ENCODE data around the gene FOXN3.
A peak's percentile ranks its signal among the peaks of the same experiment; 100 is the strongest.

The FOXN3 gene

DNA sequence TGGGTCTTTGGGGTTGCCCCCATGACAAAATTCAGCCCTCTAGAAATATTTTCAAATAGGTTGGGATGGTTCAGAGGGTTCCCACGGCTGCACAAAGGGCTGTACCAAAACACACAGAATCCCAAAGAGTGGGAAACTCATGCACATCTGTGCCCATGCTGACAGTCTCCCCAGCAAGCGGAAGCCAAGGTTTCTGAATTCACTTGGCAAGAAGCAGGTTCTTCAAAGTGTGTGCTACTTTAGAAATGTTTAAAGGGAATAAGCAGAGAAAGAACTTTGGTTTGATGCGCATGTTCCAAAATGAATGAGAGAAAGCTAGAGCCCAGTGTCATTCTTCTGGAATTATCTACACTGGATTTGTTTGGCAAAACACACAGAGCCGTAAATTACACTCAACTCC, 46.7 kb downstream of the FOXN3 start:
- Histone ChIP-seq H3K79me2 (ENCODE audit: control insufficient read depth, insufficient read depth, low read length) (peaks cover 56% of the 10 kb centered on the region), H2BK15ac (replicated peaks; ENCODE audit: low read depth) (no peak overlapping the region), H2BK120ac (ENCODE audit: low read depth, low read length) (no peak overlapping the region), H3K79me1 (ENCODE audit: low read length) (peaks cover 14% of the 10 kb centered on the region), H3K23ac (ENCODE audit: low read length) (no peak overlapping the region), H3K27me3 (ENCODE audit: insufficient read depth, low read length, poor library complexity) (no peaks in the 10 kb centered on the region), H3K4me1 (ENCODE audit: control insufficient read depth, low read depth, low read length) (peaks cover 3% of the 10 kb centered on the region), H3K27ac (ENCODE audit: low read depth, low read length) (no peak overlapping the region), H3K56ac (ENCODE audit: low read length) (no peak overlapping the region), H3K4me2 (ENCODE audit: low read length) (no peak overlapping the region), H4K5ac (ENCODE audit: low read length) (no peak overlapping the region), H3K4ac (ENCODE audit: low read depth, low read length) (no peak overlapping the region), H3K4me3 (ENCODE audit: low read length) (no peak overlapping the region), H2AK5ac (ENCODE audit: low read length) (no peak overlapping the region), H4K8ac (ENCODE audit: low read depth, low read length) (no peak overlapping the region), H3K18ac (ENCODE audit: low read length) (no peak overlapping the region), H3K36me3 (ENCODE audit: control insufficient read depth, insufficient read depth, low read length) (no peaks in the 10 kb centered on the region), H3K9ac (ENCODE audit: low read length) (no peak overlapping the region), H2BK5ac (ENCODE audit: low read length) (no peak overlapping the region)
- no peak for DNase-seq
- WGBS (ENCODE audit: extremely low coverage, insufficient coverage, low lambda C conversion rate), result no CpG with 5 or more reads among the region's 4 CpGs

DNA sequence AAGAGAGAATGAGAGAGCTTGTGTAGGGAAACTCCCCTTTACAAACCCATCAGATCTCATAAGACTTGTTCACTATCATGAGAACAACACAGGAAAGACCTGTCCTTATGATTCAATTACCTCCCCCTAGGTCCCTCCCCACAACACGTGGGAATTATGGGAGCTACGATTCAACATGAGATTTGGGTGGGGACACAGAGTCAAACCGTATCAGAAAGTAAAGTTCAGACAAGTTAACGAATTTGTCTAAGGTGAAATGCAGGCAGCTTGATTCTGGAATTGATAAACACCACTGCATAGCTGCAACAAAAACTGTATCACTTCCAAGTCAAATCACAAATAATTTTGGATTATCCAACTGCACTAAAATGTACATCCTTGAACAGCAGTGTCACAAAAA, 47.4 kb downstream of the FOXN3 start:
- H3K9ac ChIP-seq (ENCODE audit: low read length), result no peak overlapping the region
- no peak overlapping the region for H2BK5ac ChIP-seq (ENCODE audit: low read length)
- no peak for DNase-seq
- H3K23ac ChIP-seq (ENCODE audit: low read length), result no peak overlapping the region
- H3K4me1 ChIP-seq (ENCODE audit: control insufficient read depth, low read depth, low read length), result peaks cover 3% of the 10 kb centered on the region
- H3K27me3 ChIP-seq (ENCODE audit: insufficient read depth, low read length, poor library complexity), result no peaks in the 10 kb centered on the region
- H2BK120ac ChIP-seq (ENCODE audit: low read depth, low read length), result no peak overlapping the region
- H3K4ac ChIP-seq (ENCODE audit: low read depth, low read length), result no peak overlapping the region
- no peak overlapping the region for H4K8ac ChIP-seq (ENCODE audit: low read depth, low read length)
- H4K5ac ChIP-seq (ENCODE audit: low read length), result no peak overlapping the region
- no peak overlapping the region for H3K18ac ChIP-seq (ENCODE audit: low read length)
- no peak overlapping the region for H3K4me2 ChIP-seq (ENCODE audit: low read length)
- H2AK5ac ChIP-seq (ENCODE audit: low read length), result no peak overlapping the region
- H3K56ac ChIP-seq (ENCODE audit: low read length), result no peak overlapping the region
- no CpG with 5 or more reads among the region's 4 CpGs for WGBS (ENCODE audit: extremely low coverage, insufficient coverage, low lambda C conversion rate)
- H3K36me3 ChIP-seq (ENCODE audit: control insufficient read depth, insufficient read depth, low read length), result no peaks in the 10 kb centered on the region
- no peak overlapping the region for H3K27ac ChIP-seq (ENCODE audit: low read depth, low read length)
- no peak overlapping the region for H3K4me3 ChIP-seq (ENCODE audit: low read length)
- peaks cover 61% of the 10 kb centered on the region for H3K79me2 ChIP-seq (ENCODE audit: control insufficient read depth, insufficient read depth, low read length)
- H2BK15ac ChIP-seq (replicated peaks; ENCODE audit: low read depth), result no peak overlapping the region
- peaks cover 15% of the 10 kb centered on the region for H3K79me1 ChIP-seq (ENCODE audit: low read length)

DNA sequence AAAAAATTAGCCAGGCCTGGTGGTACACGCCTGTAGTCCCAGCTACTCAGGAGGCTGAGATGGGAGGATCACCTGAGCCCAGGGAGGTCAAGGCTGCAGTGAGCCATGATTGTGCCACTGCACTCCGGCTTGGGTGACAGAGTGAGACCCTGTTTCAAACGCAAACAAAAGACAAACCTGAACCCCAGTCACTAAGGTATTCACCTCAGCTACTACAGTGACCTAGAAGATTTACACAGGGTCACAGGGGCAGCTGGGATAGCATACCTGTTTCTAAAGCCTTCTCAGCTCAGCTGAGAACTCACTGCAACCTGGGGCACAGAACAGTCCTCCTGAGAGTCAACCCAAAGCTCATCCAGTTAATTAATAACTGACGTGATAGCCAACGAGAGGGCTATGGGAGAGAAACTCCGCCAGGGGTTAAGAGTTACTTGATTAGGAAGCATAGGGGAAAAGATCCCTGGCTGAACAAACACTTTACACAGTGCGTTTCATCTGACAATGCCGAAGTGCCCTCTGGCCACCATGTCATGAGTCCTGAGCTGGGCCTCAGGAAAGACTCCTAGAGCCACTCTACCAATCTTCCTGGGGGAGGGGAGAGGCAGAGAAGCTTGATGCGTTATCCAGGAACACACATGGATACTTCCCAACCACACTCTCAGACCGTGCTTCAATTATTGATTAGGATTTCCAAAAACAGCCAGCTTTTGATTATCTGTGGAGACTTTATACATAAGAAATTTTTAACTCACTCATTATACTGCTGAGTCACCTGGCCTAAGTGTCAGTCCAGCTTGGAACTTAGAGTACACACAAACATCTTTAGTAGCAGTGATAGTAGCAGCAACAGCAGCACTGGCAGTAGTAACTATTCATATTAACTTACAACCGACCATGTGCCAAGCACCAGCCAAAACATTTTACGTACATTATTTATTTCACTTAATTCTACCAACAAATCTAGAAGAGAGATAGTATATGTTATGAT, 48.2 kb downstream of the FOXN3 start:
- peaks cover 3% of the 10 kb centered on the region for H3K4me1 ChIP-seq (ENCODE audit: control insufficient read depth, low read depth, low read length)
- no peak overlapping the region for H3K4ac ChIP-seq (ENCODE audit: low read depth, low read length)
- H3K4me3 ChIP-seq (ENCODE audit: low read length), result no peak overlapping the region
- no peak overlapping the region for H2BK15ac ChIP-seq (replicated peaks; ENCODE audit: low read depth)
- H2BK5ac ChIP-seq (ENCODE audit: low read length), result no peak overlapping the region
- no peak overlapping the region for H4K8ac ChIP-seq (ENCODE audit: low read depth, low read length)
- peak overlapping the region; percentile 50 for H3K23ac ChIP-seq (ENCODE audit: low read length)
- no peak overlapping the region for H3K9ac ChIP-seq (ENCODE audit: low read length)
- H3K56ac ChIP-seq (ENCODE audit: low read length), result peak overlapping the region; percentile 28
- DNase-seq, result no peak
- H3K4me2 ChIP-seq (ENCODE audit: low read length), result no peak overlapping the region
- WGBS (ENCODE audit: extremely low coverage, insufficient coverage, low lambda C conversion rate), result 100% methylated on average over 2 of the region's 12 CpGs
- H3K36me3 ChIP-seq (ENCODE audit: control insufficient read depth, insufficient read depth, low read length), result no peaks in the 10 kb centered on the region
- no peak overlapping the region for H3K18ac ChIP-seq (ENCODE audit: low read length)
- no peak overlapping the region for H2BK120ac ChIP-seq (ENCODE audit: low read depth, low read length)
- H3K79me1 ChIP-seq (ENCODE audit: low read length), result peaks cover 15% of the 10 kb centered on the region
- no peak overlapping the region for H4K5ac ChIP-seq (ENCODE audit: low read length)
- no peak overlapping the region for H3K27ac ChIP-seq (ENCODE audit: low read depth, low read length)
- H2AK5ac ChIP-seq (ENCODE audit: low read length), result no peak overlapping the region
- H3K27me3 ChIP-seq (ENCODE audit: insufficient read depth, low read length, poor library complexity), result no peaks in the 10 kb centered on the region
- peaks cover 63% of the 10 kb centered on the region for H3K79me2 ChIP-seq (ENCODE audit: control insufficient read depth, insufficient read depth, low read length)

DNA sequence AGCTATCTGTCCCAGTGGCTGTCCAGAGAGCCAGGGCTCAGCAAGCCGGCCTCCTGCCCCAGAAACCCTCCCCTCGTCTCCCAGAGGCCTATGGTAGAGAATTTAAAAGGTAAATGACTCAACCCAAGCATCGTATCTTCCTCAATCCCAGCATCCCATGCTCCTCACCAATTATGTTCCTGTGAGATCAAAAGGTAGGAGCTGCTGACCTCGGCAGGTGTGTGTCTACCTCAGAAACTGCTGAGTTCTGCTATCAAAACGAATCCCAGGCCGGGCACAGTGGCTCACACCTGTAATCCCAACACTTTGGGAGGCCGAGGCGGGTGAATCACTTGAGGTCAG, 49.3 kb downstream of the FOXN3 start:
- Histone ChIP-seq H2BK5ac (ENCODE audit: low read length) (no peak overlapping the region), H3K23ac (ENCODE audit: low read length) (no peak overlapping the region), H3K27me3 (ENCODE audit: insufficient read depth, low read length, poor library complexity) (no peaks in the 10 kb centered on the region), H3K56ac (ENCODE audit: low read length) (no peak overlapping the region), H3K36me3 (ENCODE audit: control insufficient read depth, insufficient read depth, low read length) (no peaks in the 10 kb centered on the region), H4K8ac (ENCODE audit: low read depth, low read length) (no peak overlapping the region), H2BK15ac (replicated peaks; ENCODE audit: low read depth) (no peak overlapping the region), H3K79me1 (ENCODE audit: low read length) (peaks cover 24% of the 10 kb centered on the region), H2AK5ac (ENCODE audit: low read length) (no peak overlapping the region), H3K18ac (ENCODE audit: low read length) (no peak overlapping the region), H3K4me3 (ENCODE audit: low read length) (no peak overlapping the region), H3K9ac (ENCODE audit: low read length) (no peak overlapping the region), H3K4me2 (ENCODE audit: low read length) (no peak overlapping the region), H3K79me2 (ENCODE audit: control insufficient read depth, insufficient read depth, low read length) (peaks cover 72% of the 10 kb centered on the region), H4K5ac (ENCODE audit: low read length) (no peak overlapping the region), H3K4ac (ENCODE audit: low read depth, low read length) (no peak overlapping the region), H3K27ac (ENCODE audit: low read depth, low read length) (no peak overlapping the region), H3K4me1 (ENCODE audit: control insufficient read depth, low read depth, low read length) (peaks cover 3% of the 10 kb centered on the region), H2BK120ac (ENCODE audit: low read depth, low read length) (no peak overlapping the region)
- WGBS (ENCODE audit: extremely low coverage, insufficient coverage, low lambda C conversion rate), result no CpG with 5 or more reads among the region's 8 CpGs
- no peak for DNase-seq

DNA sequence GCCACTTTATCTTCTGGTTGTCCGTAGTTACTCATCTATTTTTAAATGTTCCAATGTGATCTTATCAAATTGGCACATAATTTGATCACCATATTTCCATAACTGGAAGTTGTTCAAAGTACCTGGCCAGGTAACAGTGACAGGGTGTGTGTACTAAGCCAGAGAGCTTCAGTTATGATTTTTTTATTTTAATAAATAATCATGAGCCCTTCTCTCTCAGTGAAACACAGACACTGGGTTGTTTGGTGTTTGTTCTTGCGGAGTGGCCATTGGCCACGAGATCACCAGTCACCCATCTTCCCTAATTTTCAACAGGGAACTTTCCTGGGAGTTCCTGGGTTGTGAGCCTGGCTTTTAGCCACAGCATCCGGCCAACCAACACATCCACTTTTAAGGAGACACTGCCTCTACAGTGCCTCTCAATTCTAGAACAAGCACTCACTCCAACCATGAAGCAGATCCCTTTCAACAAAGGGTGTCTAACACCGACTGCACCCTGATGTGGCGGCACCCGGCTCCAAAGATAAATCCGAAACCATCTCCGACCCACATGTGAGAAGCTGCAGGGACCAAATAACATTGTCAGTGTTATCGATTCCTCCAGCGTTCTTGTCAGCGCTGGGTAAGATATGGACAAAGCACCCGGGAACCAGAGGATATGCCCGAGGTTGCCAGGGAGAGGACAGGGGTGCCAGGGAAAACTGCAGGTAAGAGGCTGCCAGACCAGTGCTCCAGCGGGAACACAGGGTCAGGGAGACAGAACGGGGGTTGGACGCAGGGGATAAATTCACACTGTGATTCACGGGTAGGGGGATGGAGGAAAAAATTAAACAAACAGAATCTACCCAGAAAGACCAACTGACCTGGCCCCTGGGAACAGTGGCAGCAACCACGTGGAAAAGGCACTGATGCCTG, 49.9 kb downstream of the FOXN3 start:
- peaks cover 24% of the 10 kb centered on the region for H3K79me1 ChIP-seq (ENCODE audit: low read length)
- H3K18ac ChIP-seq (ENCODE audit: low read length), result no peak overlapping the region
- no peak overlapping the region for H3K9ac ChIP-seq (ENCODE audit: low read length)
- no peak overlapping the region for H3K4ac ChIP-seq (ENCODE audit: low read depth, low read length)
- H3K27ac ChIP-seq (ENCODE audit: low read depth, low read length), result no peak overlapping the region
- H3K56ac ChIP-seq (ENCODE audit: low read length), result no peak overlapping the region
- H3K4me2 ChIP-seq (ENCODE audit: low read length), result no peak overlapping the region
- H3K27me3 ChIP-seq (ENCODE audit: insufficient read depth, low read length, poor library complexity), result no peaks in the 10 kb centered on the region
- no CpG with 5 or more reads among the region's 19 CpGs for WGBS (ENCODE audit: extremely low coverage, insufficient coverage, low lambda C conversion rate)
- H4K5ac ChIP-seq (ENCODE audit: low read length), result no peak overlapping the region
- peaks cover 3% of the 10 kb centered on the region for H3K4me1 ChIP-seq (ENCODE audit: control insufficient read depth, low read depth, low read length)
- H4K8ac ChIP-seq (ENCODE audit: low read depth, low read length), result no peak overlapping the region
- H2BK120ac ChIP-seq (ENCODE audit: low read depth, low read length), result no peak overlapping the region
- no peak overlapping the region for H3K4me3 ChIP-seq (ENCODE audit: low read length)
- peak overlapping the region; percentile 37 for H3K23ac ChIP-seq (ENCODE audit: low read length)
- H2BK5ac ChIP-seq (ENCODE audit: low read length), result no peak overlapping the region
- no peaks in the 10 kb centered on the region for H3K36me3 ChIP-seq (ENCODE audit: control insufficient read depth, insufficient read depth, low read length)
- no peak for DNase-seq
- H2BK15ac ChIP-seq (replicated peaks; ENCODE audit: low read depth), result no peak overlapping the region
- peaks cover 73% of the 10 kb centered on the region for H3K79me2 ChIP-seq (ENCODE audit: control insufficient read depth, insufficient read depth, low read length)
- H2AK5ac ChIP-seq (ENCODE audit: low read length), result no peak overlapping the region
